Lung (tissue), 12 donors: ENCODE measurements around the gene MESD. TPM values are rescaled to one million over a fixed set of nuclear protein-coding genes. Genes with fewer than 3 reads are reported as not detected.
A peak's percentile ranks its signal among the peaks of the same experiment; 100 is the strongest.

Source experiments
- ATAC-seq: fragments of 200-7000 bp; cut with Tn5 transposase; one replicate; pipeline ENCODE4 v1.9.1; 2020; ENCODE audit warnings: moderate number of reproducible peaks; ENCODE audit not compliant: insufficient read depth, low FRiP score
- DNase-seq, 3 donors: peaks; one replicate each; pipeline ENCODE4 v3.0.0-alpha.2; 2013 to 2017
- H3K27ac ChIP-seq, 2 donors: one replicate each; pipeline ENCODE4 v1.5.1; 2013; ENCODE audit warnings: mild to moderate bottlenecking in 2 of 2, moderate library complexity in 2 of 2, control low read depth in 1 of 2, inconsistent platforms in 1 of 2, low read depth in 1 of 2, low read length in 1 of 2
- H3K27me3 ChIP-seq, 3 donors: one replicate each; pipeline ENCODE4 v1.5.1; 2013; ENCODE audit warnings: low read length in 2 of 3; ENCODE audit not compliant: control insufficient read depth in 3 of 3, insufficient read depth in 3 of 3
- H3K36me3 ChIP-seq, 4 donors: one replicate each; pipeline ENCODE4 v1.5.1; 2013; ENCODE audit warnings: low read length in 4 of 4, mild to moderate bottlenecking in 1 of 4, moderate library complexity in 1 of 4; ENCODE audit not compliant: control insufficient read depth in 4 of 4, insufficient read depth in 4 of 4
- H3K4me1 ChIP-seq, 5 donors: one replicate each; pipeline ENCODE4 v1.5.1; 2013; ENCODE audit warnings: low read length in 5 of 5, mild to moderate bottlenecking in 2 of 5, moderate library complexity in 1 of 5; ENCODE audit not compliant: control insufficient read depth in 5 of 5, insufficient read depth in 5 of 5
- H3K4me3 ChIP-seq: one replicate; pipeline ENCODE4 v1.5.1; 2013; ENCODE audit warnings: mild to moderate bottlenecking, control low read depth, moderate library complexity
- H3K9ac ChIP-seq, 2 donors: one replicate each; pipeline ENCODE4 v1.5.1; 2013; ENCODE audit warnings: low read length in 2 of 2, control low read depth in 1 of 2; ENCODE audit not compliant: insufficient read depth in 1 of 2
- H3K9me3 ChIP-seq, 4 donors: one replicate each; pipeline ENCODE4 v1.5.1; 2013; ENCODE audit warnings: low read length in 3 of 4, mild to moderate bottlenecking in 1 of 4, moderate library complexity in 1 of 4; ENCODE audit not compliant: control insufficient read depth in 4 of 4, insufficient read depth in 3 of 4
- CTCF ChIP-seq: IDR thresholded peaks from 2 replicates; pipeline ENCODE4 v1.5.1; 2012; ENCODE audit warnings: mild to moderate bottlenecking; ENCODE audit errors: control extremely low read depth, extremely low read depth
- WGBS, 2 donors: extraction: QIAGEN DNeasy Blood & Tissue Kit; methylation state at CpG; one replicate each; pipeline ENCODE4 v1.1.7; 2013; 5-methylcytosine and 5-hydroxymethylcytosine counted together
- polyA plus RNA-seq, 2 donors: library from polyadenylated mRNA; stranded (reverse); fragments of 200-250 nt; gene quantifications; one replicate each; pipeline ENCODE4 v1.2.1, GENCODE V29; 2013
- total RNA-seq, 2 donors: library from RNA; depleted of rRNA in 1 of 2; stranded (reverse); fragments of >200 nt in 1 of 2; gene quantifications; one replicate each; pipeline ENCODE4 v1.2.1, GENCODE V29; 2014 to 2021
- donor health status: control.
- donor health status: control.
- donor health status: Bipolar disorder and iron deficiency.
- donor health status: healthy.
- donor health status: DM: yes; HTN: yes; CAD: no.

The MESD gene
- total and polyA plus RNA-seq, 4 donors = 15.3 to 26.4 (median 21.9) TPM

GRCh38 chr15:81008312-81008711 is 18.7 kb upstream of the MESD start:
- Histone ChIP-seq H3K4me3 (no peak overlapping the region), H3K9ac (no peak overlapping the region), H3K9me3 (no peaks in the 10 kb centered on the region), H3K27ac (no peak overlapping the region), H3K27me3 (no peaks in the 10 kb centered on the region), H3K4me1 (peaks cover 0 to 4% (median 2%) of the 10 kb centered on the region in 5 donors), H3K36me3 (peaks cover 0 to 12% (median 8%) of the 10 kb centered on the region in 4 donors)
- DNase-seq (no peak), ATAC-seq (no peak)
- no peak for TF ChIP-seq CTCF
- 78 to 84% methylated on average over 2 of the region's 2 CpGs for WGBS, 2 donors

- no peak for ATAC-seq
- H3K27me3 ChIP-seq = no peaks in the 10 kb centered on the region
- TF ChIP-seq CTCF = no peak
- no peak overlapping the region for H3K4me3 ChIP-seq
- peaks cover 0 to 3% (median 0%) of the 10 kb centered on the region in 4 donors for H3K9me3 ChIP-seq
- no peak for DNase-seq
- WGBS, 2 donors = 60 to 63% methylated on average over 6 of the region's 6 CpGs
- no peak overlapping the region for H3K9ac ChIP-seq
- H3K4me1 ChIP-seq = peaks cover 0 to 10% (median 4%) of the 10 kb centered on the region in 5 donors
- H3K27ac ChIP-seq = no peak overlapping the region
- H3K36me3 ChIP-seq = peaks cover 0 to 19% (median 10%) of the 10 kb centered on the region in 4 donors
Measured at GRCh38 chr15:81007428-81008064, 17.9 kb upstream of the MESD start.

GRCh38 chr15:81006124-81006523 is 16.5 kb upstream of the MESD start:
- Histone ChIP-seq H3K4me3 (no peak overlapping the region), H3K4me1 (peaks cover 0 to 14% (median 9%) of the 10 kb centered on the region in 5 donors), H3K27me3 (no peaks in the 10 kb centered on the region), H3K9ac (no peak overlapping the region), H3K9me3 (peaks cover 0 to 3% (median 0%) of the 10 kb centered on the region in 4 donors), H3K27ac (no peak overlapping the region), H3K36me3 (peaks cover 0 to 22% (median 12%) of the 10 kb centered on the region in 4 donors)
- TF ChIP-seq CTCF = no peak
- DNase-seq (no peak), ATAC-seq (no peak)
- WGBS, 2 donors = 95 to 100% methylated on average over 1 of the region's 1 CpG

GRCh38 chr15:81003097-81003350 is 13.4 kb upstream of the MESD start:
- 75 to 85% methylated on average over 19 of the region's 19 CpGs for WGBS, 2 donors
- H3K9ac ChIP-seq = no peak overlapping the region
- H3K27ac ChIP-seq = peak overlapping the region in 1 of 2 donors; percentile 96
- H3K4me1 ChIP-seq = peaks cover 0 to 17% (median 13%) of the 10 kb centered on the region in 5 donors
- no peak for ATAC-seq
- peaks cover 0 to 22% (median 12%) of the 10 kb centered on the region in 4 donors for H3K36me3 ChIP-seq
- DNase-seq = no peak
- H3K27me3 ChIP-seq = no peaks in the 10 kb centered on the region
- H3K9me3 ChIP-seq = peaks cover 0 to 3% (median 0%) of the 10 kb centered on the region in 4 donors
- peak overlapping the region; percentile 88 for H3K4me3 ChIP-seq
- no peak for TF ChIP-seq CTCF
